Measurements from ENCODE around the gene POLR2C.
A peak's percentile ranks its signal among the peaks of the same experiment; 100 is the strongest.

POLR2C gene

DNA sequence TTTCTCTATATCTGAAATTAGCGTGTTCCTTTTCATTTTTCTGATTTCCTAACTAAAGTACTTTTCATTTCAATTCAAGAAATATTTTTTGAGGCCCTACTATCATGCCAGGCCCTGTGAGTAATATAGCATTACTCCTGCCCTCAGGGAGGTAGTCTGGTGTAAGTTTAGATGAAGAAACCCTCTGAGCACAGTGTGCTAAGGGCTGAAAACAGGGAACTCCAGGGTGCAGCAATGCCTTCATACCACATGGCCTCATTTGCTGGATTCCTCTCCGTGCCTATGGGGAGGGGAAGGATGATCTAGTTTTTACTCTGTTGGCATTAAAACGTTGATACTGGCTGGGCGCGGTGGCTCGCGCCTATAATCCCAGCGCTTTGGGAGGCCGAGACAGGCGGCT is 10.5 kb upstream of the POLR2C start:
- DNase-seq (ENCODE audit: low read depth): no peak

- DNase-seq (ENCODE audit: low read depth): no peak
Measured at GRCh38 chr16:57462978-57463362, 491 bp downstream of the POLR2C start.

- no peak for DNase-seq (ENCODE audit: low read depth)
Measured at GRCh38 chr16:57464523-57464922, 2.0 kb downstream of the POLR2C start.

GRCh38 chr16:57468346-57468745 is 5.9 kb downstream of the POLR2C start:
- DNase-seq (ENCODE audit: low read depth): no peak

DNA sequence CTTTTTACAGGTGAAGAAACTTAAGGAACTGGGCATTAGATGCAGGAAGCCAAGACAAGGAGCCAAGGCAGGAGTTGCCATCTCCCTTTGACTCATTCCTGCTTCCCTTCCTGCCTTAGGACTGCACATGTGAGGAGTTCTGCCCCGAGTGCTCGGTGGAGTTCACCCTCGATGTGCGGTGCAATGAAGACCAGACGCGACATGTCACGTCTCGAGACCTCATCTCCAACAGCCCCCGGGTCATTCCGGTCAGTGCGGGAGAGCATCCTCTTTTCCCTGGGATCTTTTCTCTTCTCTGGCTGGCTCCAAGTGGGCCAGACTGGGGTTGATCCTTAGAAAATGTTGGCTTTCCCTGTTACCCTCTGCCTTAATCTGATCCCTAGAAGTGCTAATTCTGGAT is 6.6 kb downstream of the POLR2C start:
- no peak for DNase-seq (ENCODE audit: low read depth)

GRCh38 chr16:57469917-57470470 is 7.5 kb downstream of the POLR2C start:
- no peak for DNase-seq (ENCODE audit: low read depth)

DNA sequence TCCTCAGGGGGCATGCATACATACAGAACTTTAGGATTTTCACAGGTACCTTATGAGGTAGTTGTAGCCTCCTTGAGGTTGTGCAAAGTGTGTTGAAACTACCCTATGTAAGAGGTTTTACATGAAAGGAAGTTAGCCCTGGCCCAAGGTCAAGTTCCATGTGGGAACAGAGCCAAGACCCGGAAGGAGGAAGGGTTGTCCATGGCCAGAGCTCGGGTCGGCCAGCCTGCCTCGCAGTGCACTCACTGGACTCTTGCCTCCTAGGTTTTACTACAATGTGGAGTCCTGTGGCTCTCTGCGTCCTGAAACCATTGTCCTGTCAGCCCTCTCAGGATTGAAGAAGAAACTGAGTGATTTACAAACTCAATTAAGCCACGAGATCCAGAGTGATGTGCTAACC is 8.2 kb downstream of the POLR2C start:
- DNase-seq (ENCODE audit: low read depth): no peak

DNA sequence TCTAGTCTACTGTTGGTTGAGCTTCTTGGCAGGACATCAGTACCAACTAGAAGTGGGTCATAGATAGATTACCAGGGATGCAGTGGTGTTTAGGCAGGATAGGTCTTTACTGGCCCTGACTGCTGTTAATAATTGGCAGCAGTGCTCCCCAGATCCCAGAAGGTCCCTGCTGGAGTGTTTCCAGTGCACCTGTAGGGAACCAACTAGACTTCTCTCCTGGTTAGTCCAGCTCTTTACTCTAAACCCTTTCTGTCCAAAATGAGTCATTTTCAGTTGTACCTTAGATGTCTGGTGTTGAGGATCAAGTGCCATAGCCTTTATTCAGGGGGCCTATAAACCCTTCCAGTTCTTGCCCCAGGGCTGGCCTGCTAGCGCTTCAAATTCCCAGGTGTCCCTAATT is 8.7 kb downstream of the POLR2C start:
- no peak for DNase-seq (ENCODE audit: low read depth)

GRCh38 chr16:57471852-57472664 is 9.6 kb downstream of the POLR2C start:
- DNase-seq (ENCODE audit: low read depth): no peak

DNA sequence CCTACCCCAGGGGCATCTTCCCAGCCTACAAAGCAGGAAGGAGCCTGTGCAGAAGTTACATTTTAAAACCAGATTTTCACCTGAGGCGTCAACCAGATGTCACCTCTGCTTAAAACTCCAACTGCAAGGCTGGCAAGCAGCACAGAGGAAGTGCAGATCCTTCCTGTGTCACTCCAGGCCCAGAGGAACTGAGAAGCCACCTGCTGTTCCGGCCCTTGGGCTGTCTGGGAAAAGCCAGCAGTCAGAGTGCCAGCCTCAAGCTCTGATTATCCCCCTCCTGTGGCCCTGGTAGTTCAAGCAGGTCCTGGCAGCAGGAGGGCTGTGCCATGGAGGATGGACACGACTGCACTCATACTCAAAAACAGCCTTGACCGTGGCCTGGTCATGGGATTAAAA is 10.2 kb downstream of the POLR2C start:
- no peak for DNase-seq (ENCODE audit: low read depth)

- no peak for DNase-seq (ENCODE audit: low read depth)
Measured at GRCh38 chr16:57473176-57473840, 10.8 kb downstream of the POLR2C start.

DNA sequence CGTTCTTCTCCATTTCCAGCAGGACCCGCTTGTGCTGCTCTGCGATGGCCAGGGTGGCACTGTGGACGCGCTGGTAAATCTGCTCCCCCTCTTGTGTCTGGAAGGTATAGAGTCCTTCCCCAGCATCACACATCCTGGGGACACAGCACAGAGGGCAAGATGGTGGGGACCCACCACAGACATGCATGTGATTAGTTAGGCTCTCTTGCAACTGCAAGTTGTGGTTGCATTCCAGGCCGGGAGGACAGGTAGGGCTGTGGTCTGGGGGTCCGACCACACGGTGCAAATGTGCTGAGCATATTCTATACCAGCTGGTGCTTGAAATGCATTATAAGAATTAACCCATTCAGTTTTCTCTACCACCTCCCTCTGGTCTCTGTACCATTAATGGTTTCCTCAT is 11.4 kb downstream of the POLR2C start:
- DNase-seq (ENCODE audit: low read depth): no peak

- no peak for DNase-seq (ENCODE audit: low read depth)
Measured at GRCh38 chr16:57474671-57475661, 12.5 kb downstream of the POLR2C start.

DNA sequence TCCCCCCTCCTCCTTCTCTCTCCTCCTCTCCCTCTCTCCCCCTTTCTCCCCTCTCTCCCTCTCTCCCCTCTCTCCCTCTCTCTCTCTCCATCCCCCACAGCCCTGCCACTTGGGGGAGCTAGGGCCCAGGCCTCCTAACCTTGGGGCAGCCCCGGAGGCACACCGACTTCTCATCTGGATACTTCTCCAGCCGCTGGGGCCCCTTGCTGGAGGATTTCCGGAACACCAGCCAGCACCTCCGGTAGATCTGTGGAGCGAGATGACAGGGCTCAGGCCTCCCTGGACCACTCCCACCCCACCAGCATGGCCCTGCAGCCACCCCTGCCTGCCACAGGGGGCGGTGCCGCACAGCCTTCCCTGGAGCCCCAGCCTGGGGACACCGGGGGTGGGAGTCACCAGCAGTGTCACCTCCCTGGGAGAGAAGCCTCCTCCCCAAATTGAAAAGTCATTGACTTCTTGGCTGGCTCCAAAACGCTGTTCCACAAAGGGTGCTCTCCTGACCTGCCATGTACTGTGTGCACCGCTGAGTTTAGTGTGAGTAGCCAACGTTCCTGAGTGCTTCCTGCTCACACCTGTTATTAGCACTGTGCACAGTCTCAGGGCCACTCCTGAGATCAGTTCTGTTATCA is 13.3 kb downstream of the POLR2C start:
- peak; percentile 26 for DNase-seq (ENCODE audit: low read depth)

- no peak for DNase-seq (ENCODE audit: low read depth)
Measured at GRCh38 chr16:57476546-57477410, 14.3 kb downstream of the POLR2C start.

DNA sequence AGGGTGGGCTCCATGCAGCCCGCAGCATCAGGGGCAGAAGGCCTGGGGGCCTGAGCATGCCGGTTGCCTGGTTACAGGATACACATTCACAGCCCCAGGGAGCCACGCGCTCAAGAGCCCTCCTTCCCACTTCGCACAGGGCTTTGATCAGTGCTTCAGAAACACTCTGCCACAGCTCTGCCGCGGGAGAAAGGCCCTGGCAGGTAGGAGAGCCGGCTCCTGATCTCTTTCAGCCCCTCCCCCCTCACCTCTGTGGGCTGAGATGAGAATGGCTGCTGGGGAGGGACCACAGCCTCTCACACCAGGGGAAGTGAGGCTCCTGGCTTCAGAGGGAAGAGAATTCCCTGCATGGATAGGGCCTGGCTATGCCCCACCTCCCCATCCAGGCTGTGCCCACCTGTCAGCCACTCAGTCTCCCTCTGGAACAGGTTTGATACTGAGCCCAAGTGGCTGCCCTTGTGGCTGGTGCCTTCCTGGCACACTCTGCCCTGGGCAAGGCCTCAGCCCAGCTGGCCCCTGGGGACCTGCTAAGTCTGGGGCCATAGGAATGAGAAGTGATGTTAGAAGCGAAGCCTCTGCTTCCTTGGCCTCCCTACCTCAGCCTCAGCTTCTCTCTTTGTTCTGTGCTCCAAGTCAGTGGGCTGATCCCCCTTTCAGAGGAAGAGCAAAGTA is 15.2 kb downstream of the POLR2C start:
- DNase-seq (ENCODE audit: low read depth): no peak

- no peak for DNase-seq (ENCODE audit: low read depth)
Measured at GRCh38 chr16:57478396-57479204, 16.1 kb downstream of the POLR2C start.

GRCh38 chr16:57479205-57479975 is 16.9 kb downstream of the POLR2C start:
- no peak for DNase-seq (ENCODE audit: low read depth)
